B cell (primary cell): ENCODE results near the gene FAM217A. TPM values are rescaled to one million over a fixed set of nuclear protein-coding genes. Genes with fewer than 3 reads are reported as not detected.

Experiments used
- ATAC-seq: fragments of 200-7000 bp; cut with Tn5 transposase; one replicate; pipeline ENCODE4 v1.10.0; 2021; ENCODE audit warnings: low read depth, mild to moderate bottlenecking, moderate number of reproducible peaks, moderate library complexity
- CTCF ChIA-PET: fragments of 350-600 bp; sonication (Branson Sonifier 250); formaldehyde crosslinking; loops from one replicate; lab custom pipeline; 2021; ENCODE audit warnings: antibody characterized with exemption, inconsistent platforms; lab: Charles Lee
- POLR2A ChIA-PET: fragments of 350-600 bp; sonication (Branson Sonifier 250); formaldehyde crosslinking; loops from one replicate; lab custom pipeline; 2021; ENCODE audit warnings: antibody characterized with exemption; lab: Charles Lee
- DNase-seq: peaks from one replicate; pipeline ENCODE4 v3.0.0; 2013
- H2AFZ ChIP-seq: 2 replicates; pipeline ENCODE4 v1.6.1; 2012; ENCODE audit warnings: mild to moderate bottlenecking, low read depth, low read length; ENCODE audit not compliant: insufficient read depth, poor library complexity, severe bottlenecking
- H3K27ac ChIP-seq, 2 donors: 1 replicate in 1 of 2; 2 replicates in 1 of 2; pipeline ENCODE4 v1.5.1; 2012 to 2013; ENCODE audit warnings: low read length in 2 of 2, mild to moderate bottlenecking in 2 of 2, moderate library complexity in 1 of 2
- H3K27me3 ChIP-seq, 4 experiments: fragments of 200-600 bp in 1 of 4; sonication (generic) in 1 of 4; replicated peaks in 1 of 4; 1 replicate in 2 of 4; 2 replicates in 2 of 4; pipeline versions ENCODE4 v1.6.1 to v1.7.0; 2013 to 2016; ENCODE audit warnings: low read length in 3 of 4, mild to moderate bottlenecking in 2 of 4, mixed read lengths in 1 of 4, moderate library complexity in 1 of 4; ENCODE audit not compliant: insufficient read depth in 4 of 4, control insufficient read depth in 3 of 4; ENCODE audit errors: control extremely low read depth in 1 of 4
- H3K36me3 ChIP-seq, 2 experiments: replicated peaks in 1 of 2; 1 replicate in 1 of 2; 2 replicates in 1 of 2; pipeline versions ENCODE4 v1.6.1 to v1.7.1; 2013; ENCODE audit warnings: low read length in 1 of 2; ENCODE audit not compliant: insufficient read depth in 2 of 2, control insufficient read depth in 1 of 2; ENCODE audit errors: control extremely low read depth in 1 of 2, extremely low read depth in 1 of 2
- H3K4me1 ChIP-seq, 2 donors: fragments of 200-600 bp in 1 of 2; sonication (generic) in 1 of 2; 1 replicate in 1 of 2; 2 replicates in 1 of 2; pipeline versions ENCODE4 v1.5.1 to v1.6.1; 2013 to 2017; ENCODE audit warnings: low read length in 2 of 2; ENCODE audit not compliant: control insufficient read depth in 2 of 2, insufficient read depth in 2 of 2
- H3K4me2 ChIP-seq: replicated peaks from 2 replicates; pipeline ENCODE3; 2012; ENCODE audit warnings: mild to moderate bottlenecking, low read depth, low read length; ENCODE audit not compliant: poor library complexity, severe bottlenecking
- H3K4me3 ChIP-seq, 5 experiments: fragments of 200-600 bp in 1 of 5; sonication (generic) in 1 of 5; 1 replicate in 3 of 5; 2 replicates in 2 of 5; pipeline versions ENCODE4 v1.5.1 to v1.7.0; 2011 to 2016; ENCODE audit warnings: low read length in 4 of 5, mild to moderate bottlenecking in 4 of 5, low read depth in 2 of 5, control low read depth in 1 of 5, moderate library complexity in 1 of 5; ENCODE audit not compliant: insufficient read depth in 1 of 5; ENCODE audit errors: control extremely low read depth in 1 of 5, extremely low read depth in 1 of 5
- H3K79me2 ChIP-seq: fragments of 200-600 bp; sonication (generic); one replicate; pipeline ENCODE4 v1.6.0; 2016; ENCODE audit warnings: low read length; ENCODE audit not compliant: control insufficient read depth, insufficient read depth
- H3K9ac ChIP-seq: fragments of 200-600 bp; sonication (generic); 2 replicates; pipeline ENCODE4 v1.6.1; 2017; ENCODE audit warnings: mild to moderate bottlenecking, low read length, moderate library complexity
- H3K9me3 ChIP-seq, 3 donors: one replicate each; pipeline versions ENCODE4 v1.6.1 to v1.7.1; 2013; ENCODE audit warnings: low read length in 2 of 3; ENCODE audit not compliant: control insufficient read depth in 2 of 3, insufficient read depth in 1 of 3; ENCODE audit errors: control extremely low read depth in 1 of 3
- H4K20me1 ChIP-seq: 2 replicates; pipeline ENCODE4 v1.6.0; 2012; ENCODE audit warnings: mild to moderate bottlenecking, low read length; ENCODE audit not compliant: insufficient read depth, control insufficient read depth, poor library complexity, severe bottlenecking
- H3K27ac Mint-ChIP-seq: one replicate; pipeline ENCODE4 v1.8.0; 2021; ENCODE audit warnings: mixed read lengths
- H3K27me3 Mint-ChIP-seq: one replicate; pipeline ENCODE4 v1.8.0; 2021; ENCODE audit warnings: mixed read lengths
- H3K4me1 Mint-ChIP-seq: one replicate; pipeline ENCODE4 v1.8.0; 2021; ENCODE audit warnings: mixed read lengths
- H3K4me3 Mint-ChIP-seq: one replicate; pipeline ENCODE4 v1.8.0; 2021; ENCODE audit warnings: mixed read lengths
- H3K9me3 Mint-ChIP-seq: one replicate; pipeline ENCODE4 v1.8.0; 2022; ENCODE audit warnings: mixed read lengths; ENCODE audit not compliant: insufficient read depth
- EZH2 ChIP-seq: IDR thresholded peaks from 2 replicates; pipeline ENCODE4 v1.6.1; 2012; ENCODE audit warnings: borderline replicate concordance, low read depth, mild to moderate bottlenecking, moderate library complexity, low read length; ENCODE audit not compliant: insufficient read depth, poor library complexity, severe bottlenecking
- WGBS: methylation state at CpG from one replicate; pipeline ENCODE4 v1.1.5; 2013; ENCODE audit warnings: missing lambda C conversion rate; ENCODE audit not compliant: insufficient coverage; 5-methylcytosine and 5-hydroxymethylcytosine counted together
- intact Hi-C: fragments of 100-400 bp; cut with micrococcal nuclease; formaldehyde crosslinking; loops from one replicate; pipeline ENCODE4 v1.10.0; 2022
- polyA plus RNA-seq: library from polyadenylated mRNA; depleted of rRNA; stranded (reverse); fragments of >200 nt; gene quantifications from 2 replicates; pipeline ENCODE4 v1.2.3, GENCODE V29; 2012
- total RNA-seq, 2 donors: library from RNA; stranded (reverse); fragments of 120-200 nt in 1 of 2; gene quantifications; 1 replicate in 1 of 2; 2 replicates in 1 of 2; pipeline versions ENCODE4 v1.2.3 to v1.2.4, GENCODE V29; 2013 to 2022
- TF ChIP-seq, protein P1 (sequence below): fragments of 200-600 bp; IDR thresholded peaks from one replicate; pipeline ENCODE4 v1.8.0; 2022; ENCODE audit warnings: antibody characterized with exemption, mild to moderate bottlenecking

FAM217A gene
- total and polyA plus RNA-seq, 2 donors (not counting 1 experiment from before 2014, with no cell fraction given), result not detected

DNA sequence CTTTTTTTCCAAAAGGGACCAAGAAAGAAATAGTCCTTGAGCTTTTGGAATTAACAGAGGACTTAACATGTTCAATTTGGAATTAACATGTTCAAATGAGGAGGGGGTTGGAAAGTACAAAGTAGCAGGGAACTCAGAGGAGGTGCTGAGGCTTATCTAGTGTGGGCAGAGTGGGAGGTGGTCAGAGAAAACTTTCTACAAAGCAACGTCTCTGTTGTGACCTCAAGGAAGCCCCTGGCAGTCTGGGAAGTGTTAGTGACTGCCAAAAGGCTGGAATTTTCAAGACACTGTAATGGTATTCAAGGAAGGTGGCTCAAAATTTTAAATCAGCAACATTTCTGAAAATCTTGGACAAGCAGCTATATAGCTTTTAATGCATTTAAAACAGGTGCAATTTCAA, 49.1 kb upstream of the FAM217A start:
- no peak for TF ChIP-seq EZH2
- TF ChIP-seq, protein P1, sequence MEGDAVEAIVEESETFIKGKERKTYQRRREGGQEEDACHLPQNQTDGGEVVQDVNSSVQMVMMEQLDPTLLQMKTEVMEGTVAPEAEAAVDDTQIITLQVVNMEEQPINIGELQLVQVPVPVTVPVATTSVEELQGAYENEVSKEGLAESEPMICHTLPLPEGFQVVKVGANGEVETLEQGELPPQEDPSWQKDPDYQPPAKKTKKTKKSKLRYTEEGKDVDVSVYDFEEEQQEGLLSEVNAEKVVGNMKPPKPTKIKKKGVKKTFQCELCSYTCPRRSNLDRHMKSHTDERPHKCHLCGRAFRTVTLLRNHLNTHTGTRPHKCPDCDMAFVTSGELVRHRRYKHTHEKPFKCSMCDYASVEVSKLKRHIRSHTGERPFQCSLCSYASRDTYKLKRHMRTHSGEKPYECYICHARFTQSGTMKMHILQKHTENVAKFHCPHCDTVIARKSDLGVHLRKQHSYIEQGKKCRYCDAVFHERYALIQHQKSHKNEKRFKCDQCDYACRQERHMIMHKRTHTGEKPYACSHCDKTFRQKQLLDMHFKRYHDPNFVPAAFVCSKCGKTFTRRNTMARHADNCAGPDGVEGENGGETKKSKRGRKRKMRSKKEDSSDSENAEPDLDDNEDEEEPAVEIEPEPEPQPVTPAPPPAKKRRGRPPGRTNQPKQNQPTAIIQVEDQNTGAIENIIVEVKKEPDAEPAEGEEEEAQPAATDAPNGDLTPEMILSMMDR, result no peak
- H3K4me3 ChIP-seq, result no peak overlapping the region
- Mint-ChIP-seq H3K4me3 (no peak overlapping the region), H3K9me3 (no peaks in the 10 kb centered on the region), H3K27me3 (no peaks in the 10 kb centered on the region), H3K27ac (no peak overlapping the region), H3K4me1 (peaks cover 2% of the 10 kb centered on the region)
- no peak overlapping the region for H3K27ac ChIP-seq
- 67% methylated on average over 1 of the region's 1 CpG for WGBS
- no peaks in the 10 kb centered on the region for H3K79me2 ChIP-seq
- DNase-seq (no peak), ATAC-seq (no peak)
- H2AFZ ChIP-seq, result no peak overlapping the region
- no peaks in the 10 kb centered on the region for H3K27me3 ChIP-seq
- H3K9ac ChIP-seq, result no peak overlapping the region
- no peaks in the 10 kb centered on the region for H4K20me1 ChIP-seq
- intact Hi-C loops, result no loop called here
- ChIA-PET CTCF (interaction anchor here (1.4 to 2.1 kb wide), 2 partner anchors 25 to 27 kb away, joined by 4 to 8 read pairs; no protein-coding TSS in a partner anchor), POLR2A (no interaction called here)
- H3K36me3 ChIP-seq, result peaks cover 3 to 66% of the 10 kb centered on the region in 2 experiments
- no peak overlapping the region for H3K4me2 ChIP-seq
- no peaks in the 10 kb centered on the region for H3K4me1 ChIP-seq
- peaks cover 0 to 9% (median 0%) of the 10 kb centered on the region in 3 donors for H3K9me3 ChIP-seq

DNA sequence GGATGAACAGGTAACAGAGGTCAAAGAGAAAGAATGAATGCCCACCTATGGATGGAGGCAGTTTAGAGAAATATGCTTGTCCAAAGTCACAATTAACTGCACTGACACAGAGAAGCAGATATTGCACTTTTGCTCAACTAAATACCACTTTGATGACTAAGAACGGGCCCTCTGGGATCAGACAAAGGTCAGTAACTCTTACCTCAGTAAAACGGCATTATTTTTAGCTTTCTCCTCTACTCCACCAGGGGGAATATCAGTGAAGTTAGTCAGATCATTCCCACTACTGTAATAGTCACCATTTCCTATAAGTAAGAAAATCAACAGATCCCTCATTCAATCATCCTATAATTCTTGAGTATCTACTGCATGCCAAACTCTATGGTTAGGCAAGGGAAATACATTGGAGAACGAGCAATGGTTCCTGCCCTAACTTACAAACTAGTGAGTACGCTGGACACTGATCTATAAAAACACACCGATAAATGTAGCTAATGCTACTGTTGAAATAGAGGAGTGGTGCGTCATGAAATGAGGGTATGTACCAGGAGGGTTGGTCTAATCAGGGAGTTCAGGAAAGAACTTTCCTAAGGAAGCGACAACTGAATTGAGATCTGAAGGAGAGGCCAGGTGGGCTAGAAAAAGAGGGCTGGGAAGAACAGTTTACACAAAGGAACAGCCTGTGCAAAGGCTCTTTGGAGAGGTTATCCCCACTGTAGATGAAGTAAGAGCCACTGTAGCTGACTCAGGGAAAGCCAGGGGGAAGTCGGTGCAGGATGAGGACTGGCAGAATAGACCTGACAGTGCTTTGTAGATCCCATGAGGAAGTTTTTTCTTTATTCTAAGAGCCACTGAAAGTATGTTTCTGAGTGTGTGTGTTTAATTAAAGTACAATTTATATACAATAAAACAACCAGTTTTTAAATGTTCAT, 47.3 kb upstream of the FAM217A start:
- Histone ChIP-seq H4K20me1 (no peaks in the 10 kb centered on the region), H2AFZ (no peak overlapping the region), H3K4me3 (no peak overlapping the region), H3K36me3 (peaks cover 3 to 72% of the 10 kb centered on the region in 2 experiments), H3K9me3 (no peaks in the 10 kb centered on the region), H3K4me2 (no peak overlapping the region), H3K79me2 (no peaks in the 10 kb centered on the region), H3K4me1 (no peaks in the 10 kb centered on the region), H3K27ac (no peak overlapping the region), H3K9ac (no peak overlapping the region), H3K27me3 (no peaks in the 10 kb centered on the region)
- no peaks in the 10 kb centered on the region for H3K27me3 Mint-ChIP-seq
- no peaks in the 10 kb centered on the region for H3K9me3 Mint-ChIP-seq
- ATAC-seq (no peak), DNase-seq (no peak)
- ChIA-PET POLR2A (interaction anchor here (0.7 kb wide), 1 partner anchor 782 kb away, joined by 5 read pairs; no protein-coding TSS in a partner anchor), CTCF (interaction anchor here (1.0 to 2.1 kb wide), 3 partner anchors 29 to 84 kb away, joined by 3 to 8 read pairs (median 3); no protein-coding TSS in a partner anchor)
- no peak for TF ChIP-seq EZH2
- TF ChIP-seq, protein P1, result no peak
- H3K4me3 Mint-ChIP-seq, result no peak overlapping the region
- H3K4me1 Mint-ChIP-seq, result peaks cover 2% of the 10 kb centered on the region
- H3K27ac Mint-ChIP-seq, result no peak overlapping the region
- intact Hi-C loops, result no loop called here
- whole genome bisulfite sequencing, result 93% methylated on average over 2 of the region's 8 CpGs
